CD14-positive monocyte (primary cell): ENCODE measurements around the gene DNLZ. TPM values are rescaled to one million over a fixed set of nuclear protein-coding genes. Genes with fewer than 3 reads are reported as not detected.

ENCODE experiments used
- DNase-seq, 3 donors: peaks; one replicate each; pipeline ENCODE4 v3.0.0-alpha.2; 2011 to 2022
- H2AFZ ChIP-seq: 2 replicates; pipeline ENCODE4 v1.6.0; 2012; ENCODE audit warnings: mild to moderate bottlenecking, low read depth, low read length, inconsistent platforms; ENCODE audit not compliant: insufficient read depth, poor library complexity, severe bottlenecking
- H3K27ac ChIP-seq, 2 donors: 1 replicate in 1 of 2; 2 replicates in 1 of 2; pipeline ENCODE4 v1.5.1; 2012 to 2013; ENCODE audit warnings: low read length in 2 of 2, control low read depth in 1 of 2, inconsistent platforms in 1 of 2, low read depth in 1 of 2, mild to moderate bottlenecking in 1 of 2
- H3K27me3 ChIP-seq, 2 donors: one replicate each; pipeline versions ENCODE4 v1.6.0 to v1.6.1; 2011 to 2013; ENCODE audit warnings: low read length in 2 of 2; ENCODE audit not compliant: control insufficient read depth in 2 of 2, insufficient read depth in 2 of 2
- H3K36me3 ChIP-seq, 2 donors: replicated peaks in 1 of 2; 1 replicate in 1 of 2; 2 replicates in 1 of 2; pipeline versions ENCODE4 v1.5.1 to v1.6.1; 2012 to 2013; ENCODE audit warnings: low read length in 2 of 2, control low read depth in 1 of 2, inconsistent platforms in 1 of 2, mild to moderate bottlenecking in 1 of 2; ENCODE audit not compliant: insufficient read depth in 2 of 2, control insufficient read depth in 1 of 2
- H3K4me1 ChIP-seq, 2 donors: 1 replicate in 1 of 2; 2 replicates in 1 of 2; pipeline versions ENCODE4 v1.5.1 to v1.6.1; 2012 to 2013; ENCODE audit warnings: low read length in 2 of 2, control low read depth in 1 of 2, inconsistent platforms in 1 of 2, mild to moderate bottlenecking in 1 of 2, moderate library complexity in 1 of 2; ENCODE audit not compliant: insufficient read depth in 2 of 2, control insufficient read depth in 1 of 2
- H3K4me2 ChIP-seq: replicated peaks from 2 replicates; pipeline ENCODE3; 2012; ENCODE audit warnings: low read length, moderate library complexity, mild to moderate bottlenecking; ENCODE audit not compliant: poor library complexity, severe bottlenecking; ENCODE audit errors: extremely low read depth
- H3K4me3 ChIP-seq, 3 experiments: fragments of 200-600 bp in 1 of 3; sonication (generic) in 1 of 3; replicated peaks in 1 of 3; 1 replicate in 2 of 3; 2 replicates in 1 of 3; pipeline ENCODE4 v1.5.1; 2011 to 2013; ENCODE audit warnings: low read length in 3 of 3, mild to moderate bottlenecking in 3 of 3, control low read depth in 2 of 3, low read depth in 2 of 3, inconsistent platforms in 1 of 3, moderate library complexity in 1 of 3
- H3K79me2 ChIP-seq: 2 replicates; pipeline ENCODE4 v1.6.0; 2012; ENCODE audit warnings: mild to moderate bottlenecking, control low read depth, inconsistent platforms, low read length, moderate library complexity; ENCODE audit not compliant: insufficient read depth
- H3K9ac ChIP-seq: 2 replicates; pipeline ENCODE4 v1.6.0; 2017; ENCODE audit warnings: low read length, mild to moderate bottlenecking; ENCODE audit not compliant: insufficient read depth, poor library complexity, severe bottlenecking
- H3K9me3 ChIP-seq, 2 donors: replicated peaks in 1 of 2; 1 replicate in 1 of 2; 2 replicates in 1 of 2; pipeline versions ENCODE4 v1.5.1 to v1.6.1; 2012 to 2013; ENCODE audit warnings: low read length in 2 of 2, control low read depth in 1 of 2; ENCODE audit not compliant: control insufficient read depth in 1 of 2, insufficient read depth in 1 of 2
- H4K20me1 ChIP-seq: 2 replicates; pipeline ENCODE4 v1.6.0; 2012; ENCODE audit warnings: mild to moderate bottlenecking, low read length, control low read depth, moderate library complexity; ENCODE audit not compliant: insufficient read depth
- H3K27ac Mint-ChIP-seq, 7 donors: one replicate each; pipeline ENCODE4 v1.8.0; 2020; ENCODE audit warnings: mild to moderate bottlenecking in 7 of 7, mixed read lengths in 7 of 7, moderate library complexity in 6 of 7, inconsistent platforms in 2 of 7
- H3K27me3 Mint-ChIP-seq, 3 donors: one replicate each; pipeline ENCODE4 v1.8.0; 2021 to 2022; ENCODE audit warnings: low read depth in 3 of 3, mild to moderate bottlenecking in 3 of 3, mixed read lengths in 3 of 3, moderate library complexity in 3 of 3, inconsistent platforms in 1 of 3
- H3K36me3 Mint-ChIP-seq, 2 donors: one replicate each; pipeline ENCODE4 v1.8.0; 2020; ENCODE audit warnings: mixed read lengths in 2 of 2, inconsistent platforms in 1 of 2, mild to moderate bottlenecking in 1 of 2
- H3K4me1 Mint-ChIP-seq: one replicate; pipeline ENCODE4 v1.8.0; 2020; ENCODE audit warnings: mild to moderate bottlenecking, mixed read lengths
- H3K4me3 Mint-ChIP-seq, 2 donors: one replicate each; pipeline ENCODE4 v1.8.0; 2020; ENCODE audit warnings: mild to moderate bottlenecking in 2 of 2, mixed read lengths in 2 of 2, moderate library complexity in 1 of 2
- H3K9me3 Mint-ChIP-seq, 7 donors: one replicate each; pipeline ENCODE4 v1.8.0; 2020 to 2022; ENCODE audit warnings: mixed read lengths in 7 of 7, mild to moderate bottlenecking in 6 of 7, moderate library complexity in 6 of 7, inconsistent platforms in 2 of 7
- CTCF ChIP-seq: fragments of 200-600 bp; IDR thresholded peaks from one replicate; pipeline ENCODE4 v1.8.0; 2022; ENCODE audit warnings: antibody characterized with exemption, mild to moderate bottlenecking
- WGBS: methylation state at CpG from one replicate; pipeline ENCODE4 v1.1.5; 2013; ENCODE audit warnings: missing lambda C conversion rate; ENCODE audit not compliant: insufficient coverage; 5-methylcytosine and 5-hydroxymethylcytosine counted together
- intact Hi-C, 2 donors: fragments of 100-400 bp; cut with micrococcal nuclease; formaldehyde crosslinking; loops; one replicate each; pipeline versions ENCODE4 v1.15.0 to v1.15.1; 2023
- polyA plus RNA-seq, 3 donors: library from polyadenylated mRNA; depleted of rRNA in 1 of 3; unstranded in 2 of 3; stranded (reverse) in 1 of 3; fragments of 300-500 nt in 2 of 3; fragments of >200 nt in 1 of 3; fragmentation: Illumina TruSeq in 2 of 3; gene quantifications; 1 replicate in 2 of 3; 2 replicates in 1 of 3; pipeline ENCODE4 v1.2.3, GENCODE V29; 2012 to 2021

The DNLZ gene
- polyA plus RNA-seq, 3 donors: 5.1 to 20.5 (median 10.5) TPM

GRCh38 chr9:136318111-136318775 is 45.3 kb downstream of the DNLZ start:
- H3K79me2 ChIP-seq: no peaks in the 10 kb centered on the region
- no peaks in the 10 kb centered on the region for H3K4me1 ChIP-seq
- Mint-ChIP-seq H3K27me3 (peaks cover 2 to 4% (median 3%) of the 10 kb centered on the region in 3 donors), H3K4me1 (peaks cover 6% of the 10 kb centered on the region), H3K36me3 (peaks cover 0 to 6% of the 10 kb centered on the region in 2 donors), H3K9me3 (peaks cover 15 to 26% (median 18%) of the 10 kb centered on the region in 7 donors), H3K27ac (no peak overlapping the region), H3K4me3 (no peak overlapping the region)
- H3K4me3 ChIP-seq: no peak overlapping the region
- H4K20me1 ChIP-seq: no peaks in the 10 kb centered on the region
- WGBS: 89% methylated on average over 19 of the region's 21 CpGs
- DNase-seq: no peak
- intact Hi-C loops: no loop called here
- no peak overlapping the region for H3K4me2 ChIP-seq
- H3K36me3 ChIP-seq: no peaks in the 10 kb centered on the region
- no peak for TF ChIP-seq CTCF
- no peak overlapping the region for H3K9ac ChIP-seq
- peaks cover 10 to 26% of the 10 kb centered on the region in 2 donors for H3K9me3 ChIP-seq
- H2AFZ ChIP-seq: no peak overlapping the region
- no peaks in the 10 kb centered on the region for H3K27me3 ChIP-seq
- H3K27ac ChIP-seq: no peak overlapping the region

DNA sequence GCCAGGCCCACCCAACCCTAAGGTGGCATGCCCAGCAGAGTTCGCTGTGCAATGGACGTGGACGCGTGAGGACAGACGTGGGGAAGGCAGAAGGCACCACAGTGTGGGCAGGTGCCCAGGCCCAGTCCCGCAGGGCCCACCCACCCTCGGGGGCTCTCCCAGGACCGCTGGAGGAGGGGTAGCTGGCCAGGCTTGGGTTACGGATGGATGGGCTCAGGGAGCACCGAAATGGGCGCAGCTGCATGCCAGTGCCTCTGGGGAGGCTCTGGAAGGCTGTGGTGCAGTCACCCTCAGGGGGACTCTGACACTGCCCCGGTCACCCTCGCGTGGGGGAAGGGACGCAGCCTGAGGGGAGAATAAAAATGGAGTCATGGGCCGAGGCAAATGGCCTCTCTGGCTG is 45.8 kb downstream of the DNLZ start:
- TF ChIP-seq CTCF: no peak
- no peaks in the 10 kb centered on the region for H3K4me1 ChIP-seq
- Mint-ChIP-seq H3K4me1 (peaks cover 6% of the 10 kb centered on the region), H3K27ac (no peak overlapping the region), H3K36me3 (peaks cover 0 to 6% of the 10 kb centered on the region in 2 donors), H3K9me3 (peaks cover 15 to 26% (median 18%) of the 10 kb centered on the region in 7 donors), H3K27me3 (peaks cover 2 to 3% (median 2%) of the 10 kb centered on the region in 3 donors), H3K4me3 (no peak overlapping the region)
- DNase-seq: no peak
- no peak overlapping the region for H2AFZ ChIP-seq
- 94% methylated on average over 16 of the region's 16 CpGs for WGBS
- H3K36me3 ChIP-seq: no peaks in the 10 kb centered on the region
- no peak overlapping the region for H3K9ac ChIP-seq
- peaks cover 10 to 26% of the 10 kb centered on the region in 2 donors for H3K9me3 ChIP-seq
- H3K4me3 ChIP-seq: no peak overlapping the region
- H3K27ac ChIP-seq: no peak overlapping the region
- no peaks in the 10 kb centered on the region for H4K20me1 ChIP-seq
- no peaks in the 10 kb centered on the region for H3K27me3 ChIP-seq
- intact Hi-C loops: no loop called here
- no peaks in the 10 kb centered on the region for H3K79me2 ChIP-seq
- no peak overlapping the region for H3K4me2 ChIP-seq
